Neural crest cell (in vitro differentiated cells): ENCODE measurements around the gene JMJD7. TPM values are rescaled to one million over a fixed set of nuclear protein-coding genes. Genes with fewer than 3 reads are reported as not detected.

Experiments used
- DNase-seq: peaks from one replicate; pipeline ENCODE4 v3.0.0; 2021; ENCODE audit warnings: low read depth, mixed read lengths, low spot score
- H3K27ac Mint-ChIP-seq: one replicate; pipeline ENCODE4 v1.8.0; 2021; ENCODE audit warnings: mild to moderate bottlenecking, mixed read lengths; ENCODE audit not compliant: unreplicated experiment
- H3K27me3 Mint-ChIP-seq: 2 replicates; pipeline ENCODE4 v1.8.0; 2021; ENCODE audit warnings: low read depth, mild to moderate bottlenecking, mixed read lengths
- H3K36me3 Mint-ChIP-seq: 2 replicates; pipeline ENCODE4 v1.8.0; 2021; ENCODE audit warnings: low read depth, mild to moderate bottlenecking, mixed read lengths
- H3K4me1 Mint-ChIP-seq: 2 replicates; pipeline ENCODE4 v1.8.0; 2021; ENCODE audit warnings: mixed read lengths
- H3K4me3 Mint-ChIP-seq: one replicate; pipeline ENCODE4 v1.8.0; 2021; ENCODE audit warnings: mild to moderate bottlenecking, mixed read lengths
- H3K9me3 Mint-ChIP-seq: 2 replicates; pipeline ENCODE4 v1.8.0; 2021; ENCODE audit warnings: mixed read lengths
- CTCF ChIP-seq: fragments of 200-600 bp; sonication (generic); conservative IDR thresholded peaks from 2 replicates; pipeline ENCODE4 v1.5.0; 2021; ENCODE audit warnings: antibody characterized with exemption, mild to moderate bottlenecking
- total RNA-seq: library from RNA; stranded (reverse); gene quantifications from 2 replicates; pipeline ENCODE4 v1.2.1, GENCODE V29; 2021

Gene JMJD7
- total RNA-seq, 1 donor from 2014 or later = 16.6 TPM

DNA sequence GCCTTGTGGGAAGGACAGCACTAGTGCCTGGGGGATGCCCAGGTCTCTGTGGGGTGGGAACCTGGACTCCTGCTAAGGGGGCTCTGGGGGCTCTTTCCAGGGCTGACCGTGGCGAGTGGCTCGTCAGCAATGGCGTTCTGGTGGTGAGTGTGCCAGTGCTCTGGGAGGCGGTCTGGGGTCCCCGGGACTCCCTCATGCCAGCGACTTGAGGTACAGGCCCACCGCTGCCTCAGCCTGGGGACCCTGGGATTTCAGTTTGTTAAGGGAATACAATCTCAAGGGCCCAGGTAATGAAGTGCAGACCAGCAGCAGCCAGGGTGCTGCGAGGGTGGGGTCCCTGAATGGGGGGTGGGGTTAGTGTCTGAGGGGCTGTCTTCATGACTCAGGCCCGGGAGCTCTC lies 13.2 kb downstream of the JMJD7 start:
- peaks cover 3% of the 10 kb centered on the region for H3K4me1 Mint-ChIP-seq
- no peaks in the 10 kb centered on the region for H3K36me3 Mint-ChIP-seq
- no peak for TF ChIP-seq CTCF
- no peak overlapping the region for H3K4me3 Mint-ChIP-seq
- no peak for DNase-seq
- no peak overlapping the region for H3K27ac Mint-ChIP-seq
- no peaks in the 10 kb centered on the region for H3K27me3 Mint-ChIP-seq
- no peaks in the 10 kb centered on the region for H3K9me3 Mint-ChIP-seq

DNA sequence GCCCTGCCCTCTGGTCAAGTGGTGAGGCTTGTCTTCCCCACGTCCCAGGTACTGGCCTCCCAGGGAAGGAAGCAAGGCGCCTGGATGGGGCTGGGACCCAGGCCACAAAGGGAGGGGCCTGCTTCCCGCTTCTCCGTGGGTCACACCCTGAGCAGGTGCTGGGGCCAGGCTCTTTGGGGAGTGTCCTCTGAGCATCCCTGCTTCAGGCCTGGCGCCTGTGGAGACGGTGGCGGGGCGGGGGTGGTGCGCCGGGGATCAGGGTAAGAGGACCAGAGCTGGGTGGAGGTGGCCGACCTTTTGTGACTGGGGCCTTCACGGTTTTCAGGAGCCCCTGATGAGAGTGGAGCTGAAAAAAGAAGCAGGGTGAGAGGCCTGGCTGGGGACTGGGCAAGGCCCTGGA lies 14.3 kb downstream of the JMJD7 start:
- Mint-ChIP-seq H3K4me1 (peaks cover 3% of the 10 kb centered on the region), H3K4me3 (no peak overlapping the region), H3K9me3 (no peaks in the 10 kb centered on the region), H3K27me3 (no peaks in the 10 kb centered on the region), H3K36me3 (no peaks in the 10 kb centered on the region), H3K27ac (no peak overlapping the region)
- DNase-seq = no peak
- no peak for TF ChIP-seq CTCF

DNA sequence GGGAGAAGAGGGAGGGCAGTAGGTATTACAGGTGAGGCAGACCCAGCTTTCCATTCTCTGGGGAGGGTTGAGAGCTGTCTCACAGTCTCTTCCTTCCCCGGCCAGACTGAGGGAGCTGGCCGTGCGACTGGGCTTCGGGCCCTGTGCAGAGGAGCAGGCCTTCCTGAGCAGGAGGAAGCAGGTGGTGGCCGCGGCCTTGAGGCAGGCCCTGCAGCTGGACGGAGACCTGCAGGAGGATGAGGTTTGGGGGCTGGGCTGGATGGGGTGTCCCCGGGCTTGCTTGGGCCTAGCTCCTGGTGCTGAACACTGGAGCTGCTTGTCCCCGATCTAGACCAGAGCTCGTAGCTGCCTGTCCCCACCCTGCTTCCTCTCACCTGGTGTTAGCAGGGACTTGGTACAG lies 15.7 kb downstream of the JMJD7 start:
- DNase-seq = no peak
- Mint-ChIP-seq H3K4me3 (no peak overlapping the region), H3K4me1 (peaks cover 3% of the 10 kb centered on the region), H3K27me3 (no peaks in the 10 kb centered on the region), H3K27ac (no peak overlapping the region), H3K36me3 (peaks cover 4% of the 10 kb centered on the region), H3K9me3 (no peaks in the 10 kb centered on the region)
- TF ChIP-seq CTCF = no peak

- Mint-ChIP-seq H3K27ac (no peak overlapping the region), H3K4me3 (no peak overlapping the region), H3K36me3 (peaks cover 4% of the 10 kb centered on the region), H3K4me1 (peaks cover 3% of the 10 kb centered on the region), H3K27me3 (no peaks in the 10 kb centered on the region), H3K9me3 (no peaks in the 10 kb centered on the region)
- TF ChIP-seq CTCF = no peak
- no peak for DNase-seq
Measured at GRCh38 chr15:41844814-41845213, 16.9 kb downstream of the JMJD7 start.

DNA sequence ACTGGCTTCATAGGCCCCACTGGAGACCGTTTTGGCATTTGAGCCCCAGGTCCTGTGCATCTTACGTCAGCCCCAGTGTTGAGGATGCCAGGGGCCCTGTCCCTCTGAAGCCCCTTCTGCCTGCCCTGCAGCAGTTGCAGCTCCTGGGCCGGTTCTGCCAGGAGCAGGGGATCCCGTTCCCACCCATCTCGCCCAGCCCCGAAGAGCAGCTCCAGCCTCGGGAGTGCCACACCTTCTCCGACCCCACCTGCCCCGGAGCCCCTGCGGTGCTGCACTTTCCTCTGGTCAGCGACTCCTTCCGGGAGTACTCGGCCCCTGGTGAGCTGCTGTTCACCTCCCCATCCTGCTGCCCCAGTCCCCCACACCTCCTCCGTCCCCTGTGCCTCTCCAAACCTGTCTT lies 19.3 kb downstream of the JMJD7 start:
- Mint-ChIP-seq H3K4me1 (no peaks in the 10 kb centered on the region), H3K36me3 (peaks cover 4% of the 10 kb centered on the region), H3K9me3 (no peaks in the 10 kb centered on the region), H3K4me3 (no peak overlapping the region), H3K27me3 (no peaks in the 10 kb centered on the region), H3K27ac (no peak overlapping the region)
- TF ChIP-seq CTCF = no peak
- DNase-seq = no peak

GRCh38 chr15:41847981-41848380 lies 20.1 kb downstream of the JMJD7 start:
- Mint-ChIP-seq H3K4me1 (no peaks in the 10 kb centered on the region), H3K9me3 (no peaks in the 10 kb centered on the region), H3K27me3 (no peaks in the 10 kb centered on the region), H3K4me3 (no peak overlapping the region), H3K27ac (no peak overlapping the region), H3K36me3 (peaks cover 4% of the 10 kb centered on the region)
- no peak for TF ChIP-seq CTCF
- no peak for DNase-seq
